Ishikawa (cell line): Measurements from ENCODE around the gene GALNTL6.

ENCODE experiments used
- CEBPB ChIP-seq: IDR thresholded peaks from 2 replicates; pipeline ENCODE4 v1.6.1; 2012
- CREB1 ChIP-seq: IDR thresholded peaks from 2 replicates; pipeline ENCODE4 v1.6.1; 2012; ENCODE audit warnings: low read depth
- EP300 ChIP-seq: IDR thresholded peaks from 2 replicates; pipeline ENCODE4 v1.6.1; 2012; ENCODE audit warnings: borderline replicate concordance
- FOXM1 ChIP-seq: IDR thresholded peaks from 2 replicates; pipeline ENCODE4 v1.6.1; 2012; ENCODE audit warnings: low read depth, borderline replicate concordance
- RAD21 ChIP-seq: IDR thresholded peaks from 2 replicates; pipeline ENCODE4 v1.6.1; 2012; ENCODE audit warnings: low read depth
- REST ChIP-seq: IDR thresholded peaks from 2 replicates; pipeline ENCODE4 v1.6.1; 2012; ENCODE audit warnings: low read depth, mild to moderate bottlenecking
- TAF1 ChIP-seq: IDR thresholded peaks from 2 replicates; pipeline ENCODE4 v1.6.1; 2012; ENCODE audit warnings: low read depth, mild to moderate bottlenecking
- TCF12 ChIP-seq: IDR thresholded peaks from 2 replicates; pipeline ENCODE4 v1.6.1; 2012; ENCODE audit warnings: low read depth
- TEAD4 ChIP-seq: IDR thresholded peaks from 2 replicates; pipeline ENCODE4 v1.6.1; 2012
- YY1 ChIP-seq: IDR thresholded peaks from 2 replicates; pipeline ENCODE4 v1.6.1; 2012; ENCODE audit warnings: low read depth
- ZBTB7A ChIP-seq: IDR thresholded peaks from 2 replicates; pipeline ENCODE4 v1.6.1; 2012; ENCODE audit warnings: low read depth
- TF ChIP-seq, protein P1 (sequence below): IDR thresholded peaks from 2 replicates; pipeline ENCODE4 v1.6.1; 2012
- TF ChIP-seq, protein P2 (sequence below): IDR thresholded peaks from 2 replicates; pipeline ENCODE4 v1.6.1; 2012

- TF ChIP-seq CEBPB = no peak
- TF ChIP-seq, protein P1, sequence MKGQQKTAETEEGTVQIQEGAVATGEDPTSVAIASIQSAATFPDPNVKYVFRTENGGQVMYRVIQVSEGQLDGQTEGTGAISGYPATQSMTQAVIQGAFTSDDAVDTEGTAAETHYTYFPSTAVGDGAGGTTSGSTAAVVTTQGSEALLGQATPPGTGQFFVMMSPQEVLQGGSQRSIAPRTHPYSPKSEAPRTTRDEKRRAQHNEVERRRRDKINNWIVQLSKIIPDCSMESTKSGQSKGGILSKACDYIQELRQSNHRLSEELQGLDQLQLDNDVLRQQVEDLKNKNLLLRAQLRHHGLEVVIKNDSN = no peak
- TF ChIP-seq, protein P2, sequence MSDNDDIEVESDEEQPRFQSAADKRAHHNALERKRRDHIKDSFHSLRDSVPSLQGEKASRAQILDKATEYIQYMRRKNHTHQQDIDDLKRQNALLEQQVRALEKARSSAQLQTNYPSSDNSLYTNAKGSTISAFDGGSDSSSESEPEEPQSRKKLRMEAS = no peak
- TF ChIP-seq FOXM1 = no peak
- no peak for TF ChIP-seq RAD21
- no peak for TF ChIP-seq TCF12
- TF ChIP-seq TAF1 = no peak
- TF ChIP-seq ZBTB7A = no peak
- no peak for TF ChIP-seq CREB1
- TF ChIP-seq TEAD4 = no peak
- no peak for TF ChIP-seq EP300
- no peak for TF ChIP-seq REST
- TF ChIP-seq YY1 = no peak
Observed at GRCh38 chr4:172927096-172927814, 1114.1 kb downstream of the GALNTL6 start.
